ENCODE results near the gene PRR29. TPM values are rescaled to one million over a fixed set of nuclear protein-coding genes. Genes with fewer than 3 reads are reported as not detected.

The PRR29 gene
- 0.19 TPM in 1 of 2 replicates, not detected in the other for total RNA-seq

DNA sequence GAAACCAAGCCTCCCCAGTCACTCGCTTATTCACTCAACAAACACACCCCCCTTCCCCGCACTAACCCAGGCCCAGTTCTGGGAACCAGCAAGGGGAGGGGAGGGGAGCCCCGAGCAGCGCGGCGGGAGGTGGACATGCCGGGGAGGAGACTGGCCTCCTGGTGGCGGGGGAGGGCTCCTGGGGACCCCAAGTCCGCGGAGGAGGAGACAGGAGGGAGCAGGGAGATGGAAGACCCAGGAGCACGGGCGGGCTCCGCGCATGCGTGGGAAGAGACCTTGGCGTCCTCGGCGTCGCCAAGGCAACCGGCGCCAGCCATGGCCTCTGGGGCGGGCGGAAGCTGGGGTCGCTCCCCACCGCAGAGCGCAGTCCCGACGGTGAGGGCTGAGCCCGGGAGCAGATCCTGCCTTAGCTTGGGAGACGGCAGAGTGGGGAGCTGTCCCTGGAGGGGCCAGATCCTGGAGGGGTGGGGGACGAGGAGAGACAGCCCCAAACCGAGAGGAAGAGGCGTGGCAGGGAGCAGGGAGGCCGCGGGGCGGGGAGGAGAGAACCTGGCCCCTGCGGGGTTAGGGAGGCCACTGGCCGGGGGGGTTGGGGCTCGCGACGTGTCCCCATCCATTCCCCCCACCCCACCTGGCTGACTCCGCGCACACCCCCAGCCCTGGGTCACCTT, at the start of gene PRR29:
TSS of gene PRR29 (plus strand) at position 302 of the 671 bp plus-strand sequence. CDS start at position 316, 14 bp downstream.

GRCh38 chr17:63972796-63973195, 25.4 kb upstream of the PRR29 start, which contains the start of gene SCN4A:
SCN4A (minus strand) TSS chr17:63972918; CDS start chr17:63972841, 77 bp downstream.

GRCh38 chr17:64020056-64020766, 22.1 kb downstream of the PRR29 start, which contains the start of gene ICAM2:
ICAM2 (minus strand) TSS chr17:64020633; CDS start chr17:64006691, 13,942 bp downstream.

Other genes starting within 250 kb of the PRR29 start
- gene CCDC47, start 224.8 kb upstream of the PRR29 start, total RNA-seq = 24.7 and 29.5 TPM in 2 replicates
- gene DDX42, start 224.2 kb upstream of the PRR29 start, total RNA-seq = 25.2 and 28.5 TPM in 2 replicates
- gene PSMC5, start 170.9 kb upstream of the PRR29 start, total RNA-seq = 52.4 and 91.7 TPM in 2 replicates
- 45.0 and 48.1 TPM in 2 replicates for gene FTSJ3, start 170.7 kb upstream of the PRR29 start, total RNA-seq
- gene SMARCD2, start 155.7 kb upstream of the PRR29 start, total RNA-seq = 102 and 138 TPM in 2 replicates
- gene CSH2, start 124.7 kb upstream of the PRR29 start, total RNA-seq = not detected in 2 replicates
- not detected in 2 replicates for gene GH2, start 116.4 kb upstream of the PRR29 start, total RNA-seq
- gene CSH1, start 101.8 kb upstream of the PRR29 start, total RNA-seq = 0.08 TPM in 1 of 2 replicates, not detected in the other
- not detected in 2 replicates for gene CSHL1, start 87.1 kb upstream of the PRR29 start, total RNA-seq
- gene GH1, start 79.5 kb upstream of the PRR29 start, total RNA-seq = not detected in 2 replicates
- gene CD79B, start 66.0 kb upstream of the PRR29 start, total RNA-seq = 1.3 TPM in 1 of 2 replicates, not detected in the other
- not detected in 2 replicates for gene SCN4A, start 25.4 kb upstream of the PRR29 start, total RNA-seq
- gene ICAM2, start 22.3 kb downstream of the PRR29 start, total RNA-seq = 0.15 and 0.16 TPM in 2 replicates
- gene ERN1, start 131.8 kb downstream of the PRR29 start, total RNA-seq = 16.8 TPM in 2 replicates

Data from hair follicular keratinocyte (primary cell).